Liver (tissue), 9 donors: ENCODE measurements around the gene OXCT1. TPM values are rescaled to one million over a fixed set of nuclear protein-coding genes. Genes with fewer than 3 reads are reported as not detected.

Experiments
- DNase-seq: peaks from one replicate; pipeline ENCODE4 v3.0.0-alpha.2; 2017; ENCODE audit warnings: low spot score
- H3K27ac ChIP-seq, 2 donors: one replicate each; pipeline ENCODE4 v1.7.0; 2013; ENCODE audit warnings: inconsistent platforms in 2 of 2, low read length in 2 of 2, control low read depth in 1 of 2, low read depth in 1 of 2, mild to moderate bottlenecking in 1 of 2
- H3K27me3 ChIP-seq, 4 donors: one replicate each; pipeline versions ENCODE4 v1.6.1 to v1.7.0; 2013; ENCODE audit warnings: low read length in 3 of 4, inconsistent platforms in 1 of 4, mild to moderate bottlenecking in 1 of 4, moderate library complexity in 1 of 4; ENCODE audit not compliant: control insufficient read depth in 4 of 4, insufficient read depth in 4 of 4
- H3K36me3 ChIP-seq, 4 donors: one replicate each; pipeline versions ENCODE4 v1.6.1 to v1.7.0; 2013; ENCODE audit warnings: low read length in 3 of 4, mild to moderate bottlenecking in 3 of 4, low read depth in 1 of 4, moderate library complexity in 1 of 4; ENCODE audit not compliant: control insufficient read depth in 4 of 4, insufficient read depth in 3 of 4
- H3K4me1 ChIP-seq, 4 donors: one replicate each; pipeline versions ENCODE4 v1.6.1 to v1.7.0; 2013; ENCODE audit warnings: low read length in 3 of 4, mild to moderate bottlenecking in 3 of 4, moderate library complexity in 1 of 4; ENCODE audit not compliant: control insufficient read depth in 4 of 4, insufficient read depth in 4 of 4
- H3K4me3 ChIP-seq, 3 donors: one replicate each; pipeline versions ENCODE4 v1.6.1 to v1.7.0; 2013; ENCODE audit warnings: low read length in 3 of 3, control low read depth in 1 of 3, low read depth in 1 of 3, mild to moderate bottlenecking in 1 of 3
- H3K9ac ChIP-seq, 2 donors: one replicate each; pipeline ENCODE4 v1.7.0; 2013; ENCODE audit warnings: low read length in 2 of 2, mild to moderate bottlenecking in 2 of 2, moderate library complexity in 2 of 2, control low read depth in 1 of 2, low read depth in 1 of 2
- H3K9me3 ChIP-seq, 4 donors: one replicate each; pipeline versions ENCODE4 v1.6.1 to v1.7.0; 2013; ENCODE audit warnings: low read length in 3 of 4; ENCODE audit not compliant: control insufficient read depth in 4 of 4
- CTCF ChIP-seq: fragments of 150-350 bp; IDR thresholded peaks from 2 replicates; pipeline ENCODE4 v1.5.1; 2017; ENCODE audit warnings: improper control_type of control experiment, low read depth, low read length; ENCODE audit not compliant: missing input control
- FOXA2 ChIP-seq: IDR thresholded peaks from 2 replicates; pipeline ENCODE4 v1.6.1; 2016; ENCODE audit warnings: antibody characterized with exemption
- JUND ChIP-seq, 2 donors: IDR thresholded peaks; 2 replicates each; pipeline ENCODE4 v1.6.1; 2016; ENCODE audit warnings: antibody characterized with exemption in 2 of 2
- RAD21 ChIP-seq, 2 donors: IDR thresholded peaks; 2 replicates each; pipeline ENCODE4 v1.6.1; 2016; ENCODE audit warnings: antibody characterized with exemption in 2 of 2, mild to moderate bottlenecking in 2 of 2
- REST ChIP-seq: IDR thresholded peaks from 2 replicates; pipeline ENCODE4 v1.6.1; 2016; ENCODE audit warnings: antibody characterized with exemption, mild to moderate bottlenecking
- SP1 ChIP-seq: IDR thresholded peaks from 2 replicates; pipeline ENCODE4 v1.6.1; 2018; ENCODE audit warnings: antibody characterized with exemption, mild to moderate bottlenecking
- WGBS: extraction: QIAGEN DNeasy Blood & Tissue Kit; methylation state at CpG from one replicate; pipeline ENCODE4 v1.1.7; 2013; 5-methylcytosine and 5-hydroxymethylcytosine counted together
- polyA plus RNA-seq, 2 donors: library from polyadenylated mRNA; stranded (reverse) in 1 of 2; unstranded in 1 of 2; fragments of 200-250 nt in 1 of 2; fragments of >200 nt in 1 of 2; fragmentation: Nextera tagmentation in 1 of 2; extraction: Ambion mirVana in 1 of 2; gene quantifications; one replicate each; pipeline versions ENCODE4 v1.2.1 to v1.2.3, GENCODE V29; 2013 to 2015
- total RNA-seq, 2 donors: library from RNA; depleted of rRNA; stranded (reverse); fragments of >200 nt; gene quantifications; one replicate each; pipeline ENCODE4 v1.2.3, GENCODE V29; 2014
- TF ChIP-seq, protein P1 (sequence below): IDR thresholded peaks from 2 replicates; pipeline ENCODE4 v1.6.1; 2016; ENCODE audit warnings: antibody characterized with exemption
- TF ChIP-seq, protein P2 (sequence below): IDR thresholded peaks from 2 replicates; pipeline ENCODE4 v1.6.1; 2016; ENCODE audit warnings: antibody characterized with exemption
- donor health status: healthy.
- donor health status: healthy.
- donor health status: healthy.
- donor health status: healthy.
- donor health status: healthy.

The OXCT1 gene
- total and polyA plus RNA-seq, 4 donors, result 0.72 to 10.7 (median 1.1) TPM

GRCh38 chr5:41707853-41708603 lies 162.2 kb downstream of the OXCT1 start:
- DNase-seq, result no peak

DNA sequence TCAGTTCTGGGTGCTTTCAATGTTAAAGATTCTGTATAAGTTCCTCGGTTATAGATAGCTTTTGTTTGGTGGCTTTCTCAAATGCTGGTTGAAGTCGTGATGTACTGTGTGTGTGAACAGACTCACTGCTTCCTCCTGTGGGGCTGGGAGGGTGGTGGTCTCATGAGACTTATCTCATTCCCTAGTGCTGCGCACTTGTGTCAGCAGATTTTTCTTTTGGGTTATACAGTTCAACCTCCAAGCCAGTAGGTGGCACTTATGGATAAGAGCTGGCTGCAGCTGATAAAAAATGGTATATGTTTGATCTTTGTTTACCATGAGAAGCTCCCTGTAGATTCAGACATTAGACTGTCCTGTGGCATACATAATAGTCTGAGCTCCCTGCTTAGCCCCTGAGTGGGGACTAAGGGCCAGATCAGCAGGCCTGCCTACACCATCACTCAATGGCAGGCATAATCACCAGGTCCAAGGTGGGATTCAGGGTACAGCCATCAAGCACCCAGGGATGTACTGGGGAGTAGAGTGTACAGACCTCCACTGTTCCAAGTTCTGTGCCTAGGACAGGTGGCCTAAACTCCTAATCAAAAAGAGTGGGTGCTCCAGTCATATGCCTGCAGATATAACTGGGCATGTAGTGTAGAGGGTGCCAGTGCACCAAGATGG lies 174.2 kb downstream of the OXCT1 start:
- no peak for DNase-seq
- H3K27ac ChIP-seq, result no peak overlapping the region
- H3K27me3 ChIP-seq, result peaks cover 0 to 6% (median 0%) of the 10 kb centered on the region in 4 donors
- no peak overlapping the region for H3K9ac ChIP-seq
- H3K4me3 ChIP-seq, result no peak overlapping the region
- WGBS, result 79% methylated on average over 3 of the region's 3 CpGs
- H3K9me3 ChIP-seq, result peaks cover 0 to 2% (median 0%) of the 10 kb centered on the region in 4 donors
- no peaks in the 10 kb centered on the region for H3K36me3 ChIP-seq
- no peaks in the 10 kb centered on the region for H3K4me1 ChIP-seq
- TF ChIP-seq, protein P1, sequence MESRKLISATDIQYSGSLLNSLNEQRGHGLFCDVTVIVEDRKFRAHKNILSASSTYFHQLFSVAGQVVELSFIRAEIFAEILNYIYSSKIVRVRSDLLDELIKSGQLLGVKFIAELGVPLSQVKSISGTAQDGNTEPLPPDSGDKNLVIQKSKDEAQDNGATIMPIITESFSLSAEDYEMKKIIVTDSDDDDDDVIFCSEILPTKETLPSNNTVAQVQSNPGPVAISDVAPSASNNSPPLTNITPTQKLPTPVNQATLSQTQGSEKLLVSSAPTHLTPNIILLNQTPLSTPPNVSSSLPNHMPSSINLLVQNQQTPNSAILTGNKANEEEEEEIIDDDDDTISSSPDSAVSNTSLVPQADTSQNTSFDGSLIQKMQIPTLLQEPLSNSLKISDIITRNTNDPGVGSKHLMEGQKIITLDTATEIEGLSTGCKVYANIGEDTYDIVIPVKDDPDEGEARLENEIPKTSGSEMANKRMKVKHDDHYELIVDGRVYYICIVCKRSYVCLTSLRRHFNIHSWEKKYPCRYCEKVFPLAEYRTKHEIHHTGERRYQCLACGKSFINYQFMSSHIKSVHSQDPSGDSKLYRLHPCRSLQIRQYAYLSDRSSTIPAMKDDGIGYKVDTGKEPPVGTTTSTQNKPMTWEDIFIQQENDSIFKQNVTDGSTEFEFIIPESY, result no peak
- TF ChIP-seq FOXA2 (no peak), SP1 (no peak), CTCF (peak; percentile 6), JUND (IDR thresholded peaks at IDR 0.05) (no peak), REST (no peak), RAD21 (IDR thresholded peaks at IDR 0.05) (peak in 1 of 2 donors; percentile 29)
- TF ChIP-seq, protein P2, sequence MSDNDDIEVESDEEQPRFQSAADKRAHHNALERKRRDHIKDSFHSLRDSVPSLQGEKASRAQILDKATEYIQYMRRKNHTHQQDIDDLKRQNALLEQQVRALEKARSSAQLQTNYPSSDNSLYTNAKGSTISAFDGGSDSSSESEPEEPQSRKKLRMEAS, result no peak

More at GRCh38 chr5:41707853-41708603, 162.2 kb downstream of the OXCT1 start:
- Histone ChIP-seq H3K4me1 (no peaks in the 10 kb centered on the region), H3K4me3 (no peak overlapping the region), H3K27me3 (no peaks in the 10 kb centered on the region), H3K9ac (no peak overlapping the region), H3K36me3 (no peaks in the 10 kb centered on the region), H3K27ac (no peak overlapping the region), H3K9me3 (peaks cover 0 to 13% (median 7%) of the 10 kb centered on the region in 4 donors)
- 46% methylated on average over 4 of the region's 4 CpGs for WGBS
- peak; percentile 39 to 51 for TF ChIP-seq RAD21 (IDR thresholded peaks at IDR 0.05)
- no peak for TF ChIP-seq CTCF
